HUES6 (cell line): Measurements from ENCODE around the gene SLCO3A1.

ENCODE experiments used
- H3K27ac ChIP-seq: 2 replicates; pipeline ENCODE4 v1.7.0; 2013; ENCODE audit warnings: low read depth, mild to moderate bottlenecking, low read length, inconsistent platforms
- H3K27me3 ChIP-seq: 2 replicates; pipeline ENCODE4 v1.6.1; 2013; ENCODE audit warnings: low read length; ENCODE audit not compliant: control insufficient read depth, insufficient read depth
- H3K36me3 ChIP-seq: 2 replicates; pipeline ENCODE4 v1.6.1; 2013; ENCODE audit warnings: low read length; ENCODE audit not compliant: control insufficient read depth, insufficient read depth
- H3K4me1 ChIP-seq: 2 replicates; pipeline ENCODE4 v1.6.1; 2013; ENCODE audit warnings: low read length; ENCODE audit not compliant: control insufficient read depth, insufficient read depth
- H3K4me3 ChIP-seq: 2 replicates; pipeline ENCODE4 v1.5.1; 2013; ENCODE audit warnings: low read depth, low read length
- H3K9ac ChIP-seq: one replicate; pipeline ENCODE4 v1.6.1; 2013; ENCODE audit warnings: mild to moderate bottlenecking, low read length
- H3K9me3 ChIP-seq: 2 replicates; pipeline ENCODE4 v1.6.1; 2013; ENCODE audit warnings: low read depth, low read length; ENCODE audit not compliant: control insufficient read depth, insufficient read depth

Gene SLCO3A1

GRCh38 chr15:92118936-92119325, 265.4 kb downstream of the SLCO3A1 start:
- Histone ChIP-seq H3K9me3 (peaks cover 14% of the 10 kb centered on the region), H3K9ac (peak overlapping the region; percentile 60), H3K27me3 (no peaks in the 10 kb centered on the region; the same call in 1 of the 2 replicates), H3K4me1 (peaks cover 54% of the 10 kb centered on the region), H3K27ac (peak overlapping the region; percentile 61), H3K4me3 (peak overlapping the region; percentile 25), H3K36me3 (peaks cover 20% of the 10 kb centered on the region)

- Histone ChIP-seq H3K9ac (peak overlapping the region; percentile 34), H3K4me1 (peaks cover 62% of the 10 kb centered on the region), H3K36me3 (peaks cover 20% of the 10 kb centered on the region), H3K9me3 (peaks cover 14% of the 10 kb centered on the region), H3K27me3 (no peaks in the 10 kb centered on the region), H3K27ac (no peak overlapping the region), H3K4me3 (no peak overlapping the region)
Observed at GRCh38 chr15:92120094-92120795, 266.7 kb downstream of the SLCO3A1 start.

GRCh38 chr15:92121047-92121446, 267.5 kb downstream of the SLCO3A1 start:
- Histone ChIP-seq H3K36me3 (peaks cover 20% of the 10 kb centered on the region), H3K4me1 (peaks cover 64% of the 10 kb centered on the region), H3K9ac (no peak overlapping the region), H3K27ac (no peak overlapping the region), H3K9me3 (peaks cover 14% of the 10 kb centered on the region), H3K4me3 (no peak overlapping the region), H3K27me3 (no peaks in the 10 kb centered on the region)

- Histone ChIP-seq H3K27ac (no peak overlapping the region), H3K36me3 (peaks cover 20% of the 10 kb centered on the region), H3K9ac (no peak overlapping the region), H3K4me3 (no peak overlapping the region; the same call in 1 of the 2 replicates), H3K9me3 (peaks cover 14% of the 10 kb centered on the region), H3K4me1 (peaks cover 52% of the 10 kb centered on the region), H3K27me3 (no peaks in the 10 kb centered on the region)
Observed at GRCh38 chr15:92122259-92122658, 268.8 kb downstream of the SLCO3A1 start.

- Histone ChIP-seq H3K9me3 (peaks cover 14% of the 10 kb centered on the region), H3K27me3 (no peaks in the 10 kb centered on the region), H3K4me1 (peaks cover 35% of the 10 kb centered on the region), H3K4me3 (peak overlapping the region; percentile 14; the same call in 1 of the 2 replicates), H3K27ac (peak overlapping the region; percentile 23; the same call in 1 of the 2 replicates), H3K9ac (peak overlapping the region; percentile 71), H3K36me3 (peaks cover 20% of the 10 kb centered on the region)
Observed at GRCh38 chr15:92123962-92124656, 270.6 kb downstream of the SLCO3A1 start.

- Histone ChIP-seq H3K4me3 (no peak overlapping the region), H3K27ac (no peak overlapping the region), H3K27me3 (no peaks in the 10 kb centered on the region), H3K4me1 (peaks cover 29% of the 10 kb centered on the region), H3K9ac (no peak overlapping the region), H3K9me3 (peaks cover 14% of the 10 kb centered on the region), H3K36me3 (peaks cover 20% of the 10 kb centered on the region)
Observed at GRCh38 chr15:92124657-92125010, 271.1 kb downstream of the SLCO3A1 start.

- Histone ChIP-seq H3K9ac (no peak overlapping the region), H3K4me3 (no peak overlapping the region), H3K36me3 (no peaks in the 10 kb centered on the region), H3K27me3 (no peaks in the 10 kb centered on the region), H3K4me1 (peaks cover 24% of the 10 kb centered on the region), H3K9me3 (no peaks in the 10 kb centered on the region), H3K27ac (no peak overlapping the region)
Observed at GRCh38 chr15:92128788-92129187, 275.3 kb downstream of the SLCO3A1 start.

- no peak overlapping the region for H3K27ac ChIP-seq
- no peaks in the 10 kb centered on the region for H3K36me3 ChIP-seq
- no peaks in the 10 kb centered on the region for H3K9me3 ChIP-seq
- no peaks in the 10 kb centered on the region for H3K27me3 ChIP-seq
- no peak overlapping the region for H3K4me3 ChIP-seq
- H3K9ac ChIP-seq: no peak overlapping the region
- H3K4me1 ChIP-seq: peaks cover 15% of the 10 kb centered on the region
Observed at GRCh38 chr15:92130244-92130643, 276.7 kb downstream of the SLCO3A1 start.

- Histone ChIP-seq H3K27me3 (no peaks in the 10 kb centered on the region), H3K4me1 (peaks cover 10% of the 10 kb centered on the region), H3K9ac (no peak overlapping the region), H3K4me3 (no peak overlapping the region), H3K27ac (no peak overlapping the region), H3K36me3 (no peaks in the 10 kb centered on the region), H3K9me3 (no peaks in the 10 kb centered on the region)
Observed at GRCh38 chr15:92130906-92131305, 277.4 kb downstream of the SLCO3A1 start.

GRCh38 chr15:92132982-92133755, 279.7 kb downstream of the SLCO3A1 start:
- H3K4me3 ChIP-seq: no peak overlapping the region
- H3K4me1 ChIP-seq: peaks cover 10% of the 10 kb centered on the region
- no peak overlapping the region for H3K27ac ChIP-seq
- H3K9me3 ChIP-seq: no peaks in the 10 kb centered on the region
- no peaks in the 10 kb centered on the region for H3K27me3 ChIP-seq
- H3K36me3 ChIP-seq: no peaks in the 10 kb centered on the region
- H3K9ac ChIP-seq: no peak overlapping the region

- Histone ChIP-seq H3K9me3 (no peaks in the 10 kb centered on the region; the same call in 1 of the 2 replicates), H3K4me1 (peaks cover 19% of the 10 kb centered on the region; the same call in 1 of the 2 replicates), H3K9ac (no peak overlapping the region), H3K27ac (no peak overlapping the region), H3K4me3 (no peak overlapping the region), H3K36me3 (no peaks in the 10 kb centered on the region), H3K27me3 (no peaks in the 10 kb centered on the region)
Observed at GRCh38 chr15:92140796-92141195, 287.3 kb downstream of the SLCO3A1 start.
